ENCODE measurements around the gene TRMT1L.
"Not testable (repeated sequence)": the region's sequence is repeated elsewhere in the genome, so short reads cannot be mapped to it uniquely, and the experiment has no call there.

DNA sequence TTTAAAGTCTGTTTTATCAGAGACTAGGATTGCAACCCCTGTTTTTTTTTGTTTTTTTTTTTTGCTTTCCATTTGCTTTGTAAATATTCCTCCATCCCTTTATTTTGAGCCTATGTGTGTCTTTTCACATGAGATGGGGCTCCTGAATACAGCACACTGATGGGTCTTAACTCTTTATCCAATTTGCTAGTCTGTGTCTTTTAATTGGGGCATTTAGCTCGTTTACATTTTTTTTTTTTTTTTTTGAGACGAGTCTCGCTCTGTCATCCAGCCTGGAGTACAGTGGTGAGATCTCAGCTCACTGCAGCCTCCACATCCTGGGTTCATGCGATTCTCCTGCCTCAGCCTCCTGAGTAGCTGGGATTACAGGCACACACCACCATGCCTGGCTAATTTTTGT, 42.0 kb upstream of the TRMT1L start:
- TF ChIP-seq, protein P1, sequence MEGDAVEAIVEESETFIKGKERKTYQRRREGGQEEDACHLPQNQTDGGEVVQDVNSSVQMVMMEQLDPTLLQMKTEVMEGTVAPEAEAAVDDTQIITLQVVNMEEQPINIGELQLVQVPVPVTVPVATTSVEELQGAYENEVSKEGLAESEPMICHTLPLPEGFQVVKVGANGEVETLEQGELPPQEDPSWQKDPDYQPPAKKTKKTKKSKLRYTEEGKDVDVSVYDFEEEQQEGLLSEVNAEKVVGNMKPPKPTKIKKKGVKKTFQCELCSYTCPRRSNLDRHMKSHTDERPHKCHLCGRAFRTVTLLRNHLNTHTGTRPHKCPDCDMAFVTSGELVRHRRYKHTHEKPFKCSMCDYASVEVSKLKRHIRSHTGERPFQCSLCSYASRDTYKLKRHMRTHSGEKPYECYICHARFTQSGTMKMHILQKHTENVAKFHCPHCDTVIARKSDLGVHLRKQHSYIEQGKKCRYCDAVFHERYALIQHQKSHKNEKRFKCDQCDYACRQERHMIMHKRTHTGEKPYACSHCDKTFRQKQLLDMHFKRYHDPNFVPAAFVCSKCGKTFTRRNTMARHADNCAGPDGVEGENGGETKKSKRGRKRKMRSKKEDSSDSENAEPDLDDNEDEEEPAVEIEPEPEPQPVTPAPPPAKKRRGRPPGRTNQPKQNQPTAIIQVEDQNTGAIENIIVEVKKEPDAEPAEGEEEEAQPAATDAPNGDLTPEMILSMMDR (IDR thresholded peaks at IDR 0.05 in 8 of 11, conservative IDR thresholded peaks at IDR 0.05 in 3 of 11): not testable (repeated sequence)
- not testable (repeated sequence) for TF ChIP-seq POLR2A, POLR2AphosphoS5 (IDR thresholded peaks at IDR 0.05)

Measured in spleen (tissue), 7 donors.